ENCODE measurements around the gene HBB. TPM values are rescaled to one million over a fixed set of nuclear protein-coding genes. Genes with fewer than 3 reads are reported as not detected.

The HBB gene
- total RNA-seq, 1 donor from 2014 or later: not detected

DNA sequence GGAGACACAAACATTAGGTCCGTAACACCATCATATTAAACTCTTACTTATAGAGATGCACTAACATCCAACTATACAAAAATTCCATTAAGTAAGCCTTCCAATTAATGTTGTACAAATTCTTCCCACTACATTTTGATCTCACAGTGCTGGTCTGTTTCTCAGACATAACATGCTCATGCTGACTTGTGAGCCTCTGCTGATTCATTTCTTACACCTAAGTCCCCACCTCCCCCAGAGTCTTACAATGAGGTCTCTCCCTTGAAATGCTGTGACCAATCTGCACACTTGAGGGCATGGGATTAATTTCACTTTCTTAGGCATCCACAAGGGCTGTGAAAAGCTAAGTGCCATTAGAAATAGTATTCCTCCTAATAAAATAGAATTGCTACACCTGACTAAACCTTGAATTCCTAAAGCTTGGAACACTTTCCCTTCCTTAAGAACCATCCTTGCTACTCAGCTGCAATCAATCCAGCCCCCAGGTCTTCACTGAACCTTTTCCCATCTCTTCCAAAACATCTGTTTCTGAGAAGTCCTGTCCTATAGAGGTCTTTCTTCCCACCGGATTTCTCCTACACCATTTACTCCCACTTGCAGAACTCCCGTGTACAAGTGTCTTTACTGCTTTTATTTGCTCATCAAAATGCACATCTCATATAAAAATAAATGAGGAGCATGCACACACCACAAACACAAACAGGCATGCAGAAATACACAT is 20.8 kb upstream of the HBB start:
- no peak for TF ChIP-seq CTCF (IDR thresholded peaks at IDR 0.05; ENCODE audit: unreplicated experiment)
- H3K4me1 Mint-ChIP-seq (ENCODE audit: unreplicated experiment): no peaks in the 10 kb centered on the region
- no peak overlapping the region for H3K27ac Mint-ChIP-seq (ENCODE audit: unreplicated experiment)
- no peaks in the 10 kb centered on the region for H3K36me3 Mint-ChIP-seq (ENCODE audit: low read depth, unreplicated experiment)
- H3K4me3 Mint-ChIP-seq (ENCODE audit: unreplicated experiment): no peak overlapping the region
- DNase-seq (ENCODE audit: low spot score): no peak
- H3K9me3 Mint-ChIP-seq (ENCODE audit: unreplicated experiment): no peaks in the 10 kb centered on the region
- peaks cover 3% of the 10 kb centered on the region for H3K27me3 Mint-ChIP-seq (ENCODE audit: unreplicated experiment)

DNA sequence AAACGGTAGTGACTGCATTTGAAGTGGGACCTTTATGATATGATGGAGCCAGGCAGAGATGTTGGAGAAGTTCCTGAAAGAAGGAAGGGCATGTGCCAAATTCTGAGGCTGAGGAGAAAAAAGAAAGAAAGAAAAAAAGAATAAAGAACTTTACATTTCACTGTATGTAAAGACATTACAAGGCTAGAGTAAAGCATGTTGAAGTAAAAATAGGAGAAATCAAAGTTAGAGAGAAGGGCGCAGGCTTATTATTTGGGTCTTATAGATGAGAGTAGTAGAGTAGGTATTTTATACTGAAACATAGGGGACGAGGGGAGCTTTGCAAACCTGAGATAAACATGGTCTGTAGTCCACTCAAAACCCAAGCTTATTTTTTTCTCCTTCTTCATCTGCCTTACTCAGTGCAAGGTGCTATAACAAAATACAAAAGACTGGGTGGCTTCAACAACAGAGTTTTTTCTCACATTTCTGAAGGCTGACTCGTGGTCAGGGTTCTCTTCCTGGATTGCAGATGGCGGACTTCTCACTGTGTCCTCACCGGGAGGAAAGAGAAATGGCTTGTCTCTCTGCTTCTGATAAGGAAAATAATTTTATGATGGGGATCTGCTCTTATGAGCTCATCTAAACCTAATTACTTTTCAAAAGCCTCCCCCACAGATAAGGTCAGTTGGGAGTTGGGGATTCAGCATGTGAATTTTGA is 20.1 kb upstream of the HBB start:
- Mint-ChIP-seq H3K27ac (ENCODE audit: unreplicated experiment) (no peak overlapping the region), H3K27me3 (ENCODE audit: unreplicated experiment) (peaks cover 4% of the 10 kb centered on the region), H3K4me1 (ENCODE audit: unreplicated experiment) (no peaks in the 10 kb centered on the region), H3K36me3 (ENCODE audit: low read depth, unreplicated experiment) (no peaks in the 10 kb centered on the region), H3K4me3 (ENCODE audit: unreplicated experiment) (no peak overlapping the region), H3K9me3 (ENCODE audit: unreplicated experiment) (no peaks in the 10 kb centered on the region)
- no peak for TF ChIP-seq CTCF (IDR thresholded peaks at IDR 0.05; ENCODE audit: unreplicated experiment)
- DNase-seq (ENCODE audit: low spot score): no peak

GRCh38 chr11:5245155-5245554 is 18.3 kb upstream of the HBB start:
- Mint-ChIP-seq H3K4me3 (ENCODE audit: unreplicated experiment) (no peak overlapping the region), H3K36me3 (ENCODE audit: low read depth, unreplicated experiment) (no peaks in the 10 kb centered on the region), H3K9me3 (ENCODE audit: unreplicated experiment) (no peaks in the 10 kb centered on the region), H3K27me3 (ENCODE audit: unreplicated experiment) (peaks cover 4% of the 10 kb centered on the region), H3K4me1 (ENCODE audit: unreplicated experiment) (no peaks in the 10 kb centered on the region), H3K27ac (ENCODE audit: unreplicated experiment) (no peak overlapping the region)
- TF ChIP-seq CTCF (IDR thresholded peaks at IDR 0.05; ENCODE audit: unreplicated experiment): no peak
- DNase-seq (ENCODE audit: low spot score): no peak

- H3K4me1 Mint-ChIP-seq (ENCODE audit: unreplicated experiment): no peaks in the 10 kb centered on the region
- no peak overlapping the region for H3K27ac Mint-ChIP-seq (ENCODE audit: unreplicated experiment)
- H3K4me3 Mint-ChIP-seq (ENCODE audit: unreplicated experiment): no peak overlapping the region
- H3K36me3 Mint-ChIP-seq (ENCODE audit: low read depth, unreplicated experiment): no peaks in the 10 kb centered on the region
- TF ChIP-seq CTCF (IDR thresholded peaks at IDR 0.05; ENCODE audit: unreplicated experiment): no peak
- H3K27me3 Mint-ChIP-seq (ENCODE audit: unreplicated experiment): peaks cover 4% of the 10 kb centered on the region
- no peak for DNase-seq (ENCODE audit: low spot score)
- H3K9me3 Mint-ChIP-seq (ENCODE audit: unreplicated experiment): no peaks in the 10 kb centered on the region
Observed at GRCh38 chr11:5243816-5244180, 16.9 kb upstream of the HBB start.

Measured in endothelial cell (in vitro differentiated cells).